Astrocyte (in vitro differentiated cells and primary cell): ENCODE measurements around the gene EBLN2.
A peak's percentile ranks its signal among the peaks of the same experiment; 100 is the strongest.

Source experiments
- CTCF ChIP-seq: IDR thresholded peaks from 2 replicates; pipeline ENCODE4 v1.5.1; 2011; ENCODE audit warnings: low read depth, mild to moderate bottlenecking, inconsistent platforms, low read length, moderate library complexity; ENCODE audit not compliant: insufficient read depth
- EZH2 ChIP-seq: IDR thresholded peaks from 2 replicates; pipeline ENCODE4 v1.6.1; 2012; ENCODE audit warnings: mild to moderate bottlenecking, low read length, inconsistent platforms; ENCODE audit not compliant: insufficient read depth

GRCh38 chr3:73086071-73086494 is 24.6 kb downstream of the EBLN2 start:
- TF ChIP-seq CTCF (peak; percentile 83), EZH2 (no peak)
